Measurements from ENCODE around the gene GKN2.

DNA sequence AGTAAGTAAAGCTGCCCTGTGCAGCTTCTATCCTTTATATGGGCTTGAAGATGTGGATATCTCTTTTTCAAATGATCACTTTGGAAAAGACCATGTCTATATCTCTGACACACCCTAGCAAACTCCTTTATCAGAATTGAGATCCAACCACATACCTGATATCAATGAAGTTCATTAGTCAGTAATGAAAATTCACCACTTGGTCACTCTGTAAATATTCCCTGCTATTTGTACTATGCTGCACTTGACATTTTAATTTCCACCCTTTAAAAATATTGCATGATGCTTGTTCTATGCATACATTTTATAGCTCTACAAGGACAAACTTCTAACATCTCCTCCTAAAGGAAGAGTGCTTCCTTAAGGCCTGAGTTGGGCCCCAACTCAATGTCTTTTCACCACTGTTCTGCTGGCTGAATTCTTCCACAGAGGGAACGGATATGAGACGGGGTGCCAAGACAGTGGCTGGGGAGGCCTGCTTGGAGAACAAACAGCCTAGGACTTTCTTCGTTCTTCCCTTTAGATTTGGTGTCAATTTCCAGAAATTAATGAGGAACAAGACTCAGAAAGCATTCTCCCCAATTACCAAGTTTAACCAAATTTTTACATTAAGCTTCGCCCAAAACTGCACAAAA is at the start of gene GKN2:
- TF ChIP-seq, protein P1, sequence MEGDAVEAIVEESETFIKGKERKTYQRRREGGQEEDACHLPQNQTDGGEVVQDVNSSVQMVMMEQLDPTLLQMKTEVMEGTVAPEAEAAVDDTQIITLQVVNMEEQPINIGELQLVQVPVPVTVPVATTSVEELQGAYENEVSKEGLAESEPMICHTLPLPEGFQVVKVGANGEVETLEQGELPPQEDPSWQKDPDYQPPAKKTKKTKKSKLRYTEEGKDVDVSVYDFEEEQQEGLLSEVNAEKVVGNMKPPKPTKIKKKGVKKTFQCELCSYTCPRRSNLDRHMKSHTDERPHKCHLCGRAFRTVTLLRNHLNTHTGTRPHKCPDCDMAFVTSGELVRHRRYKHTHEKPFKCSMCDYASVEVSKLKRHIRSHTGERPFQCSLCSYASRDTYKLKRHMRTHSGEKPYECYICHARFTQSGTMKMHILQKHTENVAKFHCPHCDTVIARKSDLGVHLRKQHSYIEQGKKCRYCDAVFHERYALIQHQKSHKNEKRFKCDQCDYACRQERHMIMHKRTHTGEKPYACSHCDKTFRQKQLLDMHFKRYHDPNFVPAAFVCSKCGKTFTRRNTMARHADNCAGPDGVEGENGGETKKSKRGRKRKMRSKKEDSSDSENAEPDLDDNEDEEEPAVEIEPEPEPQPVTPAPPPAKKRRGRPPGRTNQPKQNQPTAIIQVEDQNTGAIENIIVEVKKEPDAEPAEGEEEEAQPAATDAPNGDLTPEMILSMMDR (IDR thresholded peaks at IDR 0.05; ENCODE audit: borderline replicate concordance, extremely low read depth, low read length, poor library complexity, severe bottlenecking) = no peak
- TF ChIP-seq EZH2 (IDR thresholded peaks at IDR 0.05; ENCODE audit: borderline replicate concordance, low read depth, low read length, severe bottlenecking) = no peak
